Islet of Langerhans (tissue), 1 donor: ENCODE results near the gene CYTH3.

Experiments
- FAIRE-seq: peaks from one replicate; lab custom pipeline; 2011; peaks lifted over from hg19 to GRCh38; lab: Jason Lieb, UNC

CYTH3 gene

DNA sequence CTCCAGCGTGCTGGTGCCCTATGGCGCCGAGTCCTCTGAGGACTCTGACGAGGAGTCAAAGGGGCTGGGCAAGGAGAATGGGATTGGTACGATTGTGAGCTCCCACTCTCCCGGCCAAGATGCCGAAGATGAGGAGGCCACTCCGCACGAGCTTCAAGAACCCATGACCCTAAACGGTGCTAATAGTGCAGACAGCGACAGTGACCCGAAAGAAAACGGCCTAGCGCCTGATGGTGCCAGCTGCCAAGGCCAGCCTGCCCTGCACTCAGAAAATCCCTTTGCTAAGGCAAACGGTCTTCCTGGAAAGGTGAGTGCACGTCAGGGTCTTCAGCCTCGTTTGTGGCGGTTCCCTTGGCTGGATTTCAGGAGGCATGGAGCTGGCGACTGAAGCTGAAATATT is 122.4 kb downstream of the CYTH3 start:
- no peak for FAIRE-seq

DNA sequence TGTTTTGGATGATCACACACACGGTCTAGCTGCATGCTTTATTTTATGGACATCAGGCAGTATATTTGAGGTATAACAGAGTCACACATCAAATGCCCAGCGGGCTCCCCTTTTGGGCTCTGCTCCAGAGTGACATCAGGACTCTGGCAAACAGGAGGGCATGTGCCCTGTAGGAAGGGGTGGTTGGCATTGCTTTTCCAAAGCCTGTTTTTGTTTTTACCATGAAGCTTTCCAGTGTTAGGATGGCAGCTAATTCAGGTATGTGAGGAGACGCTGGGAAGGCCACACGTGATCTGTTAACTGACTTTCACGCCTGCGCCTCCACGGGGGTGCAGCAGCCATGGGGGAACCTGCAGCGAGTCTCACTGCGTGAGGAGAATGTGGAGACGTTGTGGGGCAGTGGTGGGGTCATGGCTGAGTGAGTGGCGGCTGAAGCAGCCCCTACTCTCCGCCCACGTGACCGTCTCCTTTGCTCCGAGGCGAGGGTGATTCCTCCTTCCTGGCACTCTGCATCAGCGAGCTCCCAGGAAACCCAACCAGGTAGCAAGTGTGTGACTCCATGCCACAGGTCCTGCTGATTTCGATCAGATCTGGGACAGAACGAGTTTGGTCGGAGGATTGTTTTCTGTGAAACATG is 123.6 kb downstream of the CYTH3 start:
- FAIRE-seq = no peak

DNA sequence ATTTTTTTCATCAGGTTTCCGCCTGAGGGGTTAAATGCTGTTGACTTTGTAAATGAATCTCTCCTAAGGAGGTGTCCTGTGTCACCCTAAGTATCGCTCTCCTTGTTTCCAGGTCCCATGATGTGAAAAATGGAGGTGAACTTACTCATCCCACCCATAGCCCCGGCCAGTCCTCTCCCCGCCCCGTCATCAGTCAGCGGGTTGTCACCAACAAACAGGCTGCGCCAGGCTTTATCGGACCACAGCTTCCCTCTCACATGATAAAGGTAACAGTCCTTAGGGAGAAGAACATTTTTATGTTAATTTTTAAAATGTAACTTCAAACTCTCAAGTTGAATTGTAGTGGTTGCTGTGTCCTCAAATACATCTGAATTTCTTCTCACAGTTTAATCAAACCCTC is 124.8 kb downstream of the CYTH3 start:
- FAIRE-seq = no peak

DNA sequence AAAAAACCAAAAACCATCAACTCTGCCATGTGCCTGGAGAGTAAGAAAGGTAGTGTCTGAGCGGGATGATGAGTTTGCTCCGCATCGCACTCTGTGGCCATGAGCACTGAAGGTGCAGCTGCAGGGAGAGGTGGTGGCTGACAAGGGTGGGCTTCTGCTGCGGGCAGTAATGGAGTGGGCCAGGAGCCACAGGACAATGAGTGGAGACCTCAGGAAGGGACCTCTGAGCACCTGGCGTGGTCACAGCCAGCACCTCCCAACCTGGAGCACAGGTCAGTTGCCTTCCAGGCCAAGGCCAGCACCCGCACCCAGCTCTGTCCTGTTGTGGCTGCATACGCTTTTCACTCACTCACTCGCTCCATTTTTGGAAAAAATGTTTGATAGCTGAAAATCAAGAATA is 125.8 kb downstream of the CYTH3 start:
- FAIRE-seq = no peak

DNA sequence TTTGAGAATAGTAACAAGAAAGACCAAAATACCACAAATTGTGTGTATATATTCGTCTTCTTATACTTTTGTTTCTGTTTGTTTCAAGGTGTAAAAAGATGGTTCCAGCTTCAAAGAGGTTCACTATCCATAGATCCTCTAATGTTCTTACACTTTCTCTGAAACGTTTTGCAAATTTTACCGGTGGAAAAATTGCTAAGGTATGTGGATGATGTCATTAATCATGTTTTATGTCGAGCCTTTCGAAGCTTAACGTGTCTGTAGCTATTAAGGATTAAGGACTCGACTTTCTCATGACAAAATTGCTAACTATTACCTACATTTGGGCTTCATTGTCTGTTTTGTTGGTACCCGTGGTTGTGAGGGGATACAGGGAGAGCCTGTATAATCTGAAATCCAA is 128.4 kb downstream of the CYTH3 start:
- FAIRE-seq = no peak

DNA sequence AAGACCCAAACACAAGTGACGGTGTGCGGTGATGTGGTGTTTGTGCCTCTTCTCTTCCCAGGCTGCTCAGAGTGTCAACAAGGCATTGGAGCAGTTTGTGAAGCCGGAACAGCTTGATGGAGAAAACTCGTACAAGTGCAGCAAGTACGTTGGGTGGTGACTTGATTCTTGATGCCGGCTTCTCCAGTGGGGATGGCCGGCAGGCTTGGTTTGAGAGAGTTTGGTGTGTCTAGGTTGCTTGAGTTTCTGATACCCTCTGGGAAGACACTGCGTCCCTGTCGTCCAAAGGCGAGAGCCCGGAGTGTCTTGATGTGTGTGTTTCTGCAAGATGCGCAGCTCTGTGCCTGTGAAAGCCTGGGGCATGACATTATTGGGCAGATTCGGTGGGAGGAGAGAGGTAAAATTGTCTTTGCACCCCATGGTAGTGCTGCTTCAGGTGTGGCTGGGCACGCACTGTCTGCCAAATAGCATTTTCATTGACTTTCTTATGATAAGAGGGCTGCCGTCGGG is 129.5 kb downstream of the CYTH3 start:
- no peak for FAIRE-seq

DNA sequence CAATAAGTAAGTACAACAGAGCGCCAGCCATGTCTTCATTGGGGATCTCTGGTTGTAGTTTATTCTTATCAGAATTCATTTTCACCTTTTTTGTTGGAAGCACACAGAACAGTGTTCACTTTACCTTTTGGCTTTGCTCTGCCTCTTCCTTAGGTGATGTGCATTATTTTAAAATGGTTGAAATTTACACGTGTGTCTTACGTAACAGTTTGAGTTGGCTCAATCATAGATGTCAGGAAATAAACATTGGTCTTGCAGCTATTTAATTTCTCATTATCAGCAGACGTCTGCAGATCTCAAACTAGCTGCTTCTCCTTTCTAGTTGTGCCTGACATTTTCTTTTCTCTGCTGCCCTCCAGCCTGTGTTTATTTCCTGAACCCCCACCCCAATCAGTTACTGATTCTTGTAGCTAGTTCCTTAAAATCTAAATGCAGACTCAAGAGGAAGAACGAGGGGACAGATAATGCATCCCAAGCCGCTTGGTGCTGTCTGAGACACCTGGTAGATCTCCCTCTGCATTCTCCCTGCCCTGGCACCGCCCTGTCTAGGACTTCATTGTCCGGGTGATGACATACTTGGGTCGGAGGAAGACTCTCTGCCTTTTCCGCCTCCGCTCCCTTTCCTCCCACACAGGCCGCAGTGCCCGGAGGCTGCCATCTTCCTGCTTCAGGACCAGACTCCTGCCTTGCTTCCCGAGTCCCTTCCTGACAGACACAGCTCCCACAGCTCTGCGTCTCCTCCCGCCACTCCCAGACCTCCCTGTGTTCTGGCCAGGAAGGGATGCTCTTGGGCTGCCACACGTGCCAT is 133.0 kb downstream of the CYTH3 start:
- FAIRE-seq = no peak

DNA sequence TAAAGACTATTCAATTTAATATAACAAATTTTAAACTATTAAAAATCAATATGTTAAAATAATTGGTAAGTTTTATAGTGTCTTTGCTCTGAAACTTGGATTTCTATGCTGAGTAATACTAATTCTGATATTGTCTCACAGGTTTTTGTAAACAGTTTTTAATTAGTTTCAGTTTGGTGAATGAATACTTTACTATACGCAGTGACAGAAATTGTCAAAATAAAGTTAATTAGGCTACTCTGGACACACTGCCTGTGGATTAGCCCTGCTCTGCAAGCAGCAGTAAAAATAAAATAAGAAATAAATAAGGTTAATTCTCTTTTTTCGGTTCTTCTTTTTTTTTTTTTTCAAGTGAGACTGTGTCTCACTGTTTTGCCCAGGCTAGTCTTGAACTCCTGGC is 135.9 kb downstream of the CYTH3 start:
- no peak for FAIRE-seq

DNA sequence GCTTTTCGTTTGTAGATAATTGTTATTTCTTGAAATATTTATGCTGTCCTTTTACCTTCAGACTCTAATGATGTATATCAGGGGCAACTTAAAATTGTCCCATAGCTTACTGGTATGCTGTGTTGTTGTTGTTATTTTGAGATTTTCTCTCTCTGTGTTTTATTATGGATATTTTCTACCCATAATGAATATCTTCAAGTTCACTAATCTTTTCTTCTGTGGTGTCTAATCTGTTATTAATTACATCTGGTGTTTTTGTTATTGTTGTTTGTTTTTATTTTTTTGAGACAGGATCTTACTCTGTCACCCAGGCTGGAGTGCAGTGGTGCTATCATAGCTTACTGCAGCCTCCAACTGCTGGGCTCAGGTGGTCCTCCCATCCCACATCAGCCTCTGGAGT is 139.2 kb downstream of the CYTH3 start:
- FAIRE-seq = no peak

DNA sequence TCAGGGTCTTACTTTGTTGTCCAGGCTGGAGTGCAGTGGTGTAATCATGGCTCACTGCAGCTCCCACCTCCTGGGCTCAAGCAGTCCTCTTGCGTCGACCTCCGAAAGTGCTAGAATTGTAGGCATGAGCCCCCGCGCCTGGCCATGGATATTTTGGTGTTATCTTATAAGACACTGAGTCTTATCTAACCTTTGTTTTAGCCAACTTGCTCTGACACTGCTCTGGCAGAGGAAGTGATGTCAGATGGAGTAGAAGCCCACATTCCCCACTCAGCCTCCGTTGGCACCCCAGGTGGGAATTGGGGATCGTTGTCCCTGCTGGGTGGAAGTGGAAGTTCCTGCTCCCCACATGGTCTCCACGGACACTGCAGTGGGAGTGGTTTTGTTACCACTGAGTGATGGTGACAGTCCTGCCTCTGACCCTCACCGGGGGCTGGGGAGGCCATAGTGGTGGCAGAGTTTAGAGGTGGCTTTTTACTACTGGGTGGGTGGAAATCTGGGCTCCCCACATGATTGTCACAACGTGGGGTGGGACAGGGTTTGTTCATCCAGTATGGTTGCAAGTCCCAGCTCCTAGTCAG is 142.3 kb downstream of the CYTH3 start:
- no peak for FAIRE-seq

DNA sequence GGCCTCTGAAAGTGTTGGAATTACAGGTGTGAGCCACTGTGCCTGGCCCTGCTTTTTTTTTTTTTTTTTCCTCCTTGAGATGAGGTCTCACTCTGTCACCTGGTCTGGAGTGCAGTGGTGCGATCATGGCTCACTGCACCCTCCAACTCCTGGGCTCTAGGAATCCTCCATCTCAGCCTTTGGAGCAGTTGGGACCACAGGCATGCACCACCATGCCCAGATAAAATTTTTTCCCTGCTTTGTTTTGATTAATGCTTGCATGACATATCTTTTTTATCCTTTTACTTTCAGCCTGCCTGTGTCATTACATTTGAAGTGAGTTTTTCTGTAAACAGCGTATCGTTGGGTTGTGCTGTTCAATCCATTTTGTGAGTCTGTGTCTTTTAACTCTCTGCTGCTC is 144.2 kb downstream of the CYTH3 start:
- FAIRE-seq = no peak

DNA sequence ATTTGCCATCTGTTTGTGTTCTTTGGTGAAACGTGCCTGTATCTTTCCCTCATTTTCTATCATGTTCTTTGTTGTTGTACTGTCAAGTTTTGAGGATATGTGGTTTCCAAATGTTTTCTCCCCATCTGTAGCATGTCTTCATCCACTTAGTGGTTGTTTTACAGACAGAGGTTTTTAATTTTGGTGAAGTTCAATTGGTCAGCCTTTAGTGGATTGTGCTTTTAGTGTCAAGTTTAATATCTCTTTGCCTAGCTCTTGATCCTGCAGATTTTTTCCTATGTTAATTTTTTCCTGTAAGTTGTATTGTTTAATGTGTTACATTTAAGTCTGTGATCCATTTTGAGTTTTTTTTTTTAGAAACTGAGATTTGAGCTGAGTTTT is 145.3 kb downstream of the CYTH3 start:
- FAIRE-seq = no peak

DNA sequence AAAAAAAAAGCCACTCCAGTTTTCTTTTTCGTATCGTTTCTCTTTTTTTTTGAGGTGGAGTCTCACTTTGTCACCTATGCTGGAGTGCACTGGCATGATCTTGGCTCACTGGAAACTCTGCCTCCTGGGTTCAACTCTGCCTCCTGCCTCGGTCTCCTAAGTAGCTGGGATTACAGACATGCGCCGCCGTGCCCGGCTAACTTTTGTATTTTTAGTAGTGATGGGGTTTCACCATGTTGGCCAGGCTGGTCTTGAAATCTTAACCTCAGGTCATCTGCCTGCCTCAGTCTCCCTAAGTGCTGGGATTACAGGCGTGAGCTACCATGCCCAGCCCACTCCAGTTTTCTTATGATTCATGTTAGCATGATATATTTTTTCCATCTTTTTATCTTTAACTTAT is 148.6 kb downstream of the CYTH3 start:
- FAIRE-seq = no peak

DNA sequence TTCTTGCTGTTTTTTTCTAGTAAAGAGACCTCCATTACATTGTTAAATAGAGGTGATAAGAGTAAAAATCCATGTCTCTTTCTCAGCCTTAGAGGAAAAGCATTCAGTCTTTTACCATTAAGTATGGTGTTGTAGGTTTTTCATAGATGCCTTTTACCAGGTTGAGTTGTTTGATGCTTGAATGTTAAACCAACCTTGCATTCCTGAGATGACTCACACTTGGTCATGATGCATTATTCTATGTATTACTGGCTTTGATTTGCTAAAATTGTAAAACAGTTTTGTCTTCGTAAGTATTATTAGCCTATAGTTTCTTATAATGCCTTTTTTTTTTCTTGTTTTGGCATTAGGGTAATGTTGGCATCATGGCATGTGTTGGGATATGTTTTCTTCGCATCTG is 151.3 kb downstream of the CYTH3 start:
- no peak for FAIRE-seq

DNA sequence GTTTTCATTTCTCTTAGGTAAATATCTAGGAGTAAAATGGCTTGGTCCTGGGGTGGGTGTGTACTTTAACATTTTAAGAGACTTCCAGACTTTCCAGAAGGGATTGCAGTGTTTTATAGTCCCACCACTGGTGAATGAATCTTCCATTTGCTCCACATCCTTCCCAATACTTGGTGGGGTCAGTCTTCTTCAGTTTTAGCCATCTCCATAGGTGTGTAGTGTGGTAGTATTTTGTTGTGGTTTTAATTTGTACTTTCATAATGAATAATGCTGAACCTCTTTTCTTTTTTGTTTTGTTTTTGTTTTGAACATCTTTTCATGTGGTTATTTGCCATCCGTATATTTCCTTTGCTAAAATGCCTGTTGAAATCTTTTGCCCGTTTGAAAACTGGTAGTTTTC is 154.9 kb downstream of the CYTH3 start:
- FAIRE-seq = no peak

DNA sequence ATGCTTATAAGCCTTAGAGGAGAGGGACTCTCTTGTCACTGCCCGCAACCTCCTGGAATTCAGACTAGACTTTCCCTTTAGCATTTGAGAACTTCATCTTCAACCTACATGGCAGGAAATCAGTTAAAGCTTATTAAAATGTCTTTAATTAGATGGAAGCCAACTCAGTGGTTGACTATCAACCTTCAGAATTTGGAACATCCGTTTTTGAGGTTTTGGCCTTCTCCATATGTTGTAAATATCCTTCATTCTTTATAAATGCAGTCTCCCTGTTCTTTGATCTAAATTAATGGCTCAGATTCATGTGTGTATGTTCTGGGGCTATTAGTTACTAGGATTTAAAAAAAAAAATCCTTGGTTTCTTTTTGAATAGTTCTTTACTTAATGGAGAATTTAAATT is 156.2 kb downstream of the CYTH3 start:
- no peak for FAIRE-seq
